Measurements from ENCODE around the gene AUTS2.
"Not testable (repeated sequence)": the region's sequence is repeated elsewhere in the genome, so short reads cannot be mapped to it uniquely, and the experiment has no call there.

AUTS2 gene

GRCh38 chr7:70356787-70357328, 758.6 kb downstream of the AUTS2 start:
- Histone ChIP-seq H3K79me2 (ENCODE audit: control insufficient read depth, insufficient read depth, low read length) (no peaks in the 10 kb centered on the region), H4K8ac (ENCODE audit: low read depth, low read length) (no peak overlapping the region)

GRCh38 chr7:70360557-70360956, 762.3 kb downstream of the AUTS2 start:
- Histone ChIP-seq H4K8ac (ENCODE audit: low read depth, low read length) (no peak overlapping the region), H3K36me3 (ENCODE audit: control insufficient read depth, insufficient read depth, low read length) (no peaks in the 10 kb centered on the region), H3K79me2 (ENCODE audit: control insufficient read depth, insufficient read depth, low read length) (no peaks in the 10 kb centered on the region), H3K23ac (ENCODE audit: low read length) (no peak overlapping the region), H3K27me3 (ENCODE audit: insufficient read depth, low read length, poor library complexity) (no peaks in the 10 kb centered on the region), H3K4ac (ENCODE audit: low read depth, low read length) (no peak overlapping the region), H2AK5ac (ENCODE audit: low read length) (no peak overlapping the region), H3K56ac (ENCODE audit: low read length) (no peak overlapping the region), H2BK15ac (replicated peaks; ENCODE audit: low read depth) (no peak overlapping the region), H4K5ac (ENCODE audit: low read length) (no peak overlapping the region), H3K4me2 (ENCODE audit: low read length) (no peak overlapping the region), H3K4me1 (ENCODE audit: control insufficient read depth, low read depth, low read length) (no peaks in the 10 kb centered on the region), H3K27ac (ENCODE audit: low read depth, low read length) (no peak overlapping the region), H2BK5ac (ENCODE audit: low read length) (no peak overlapping the region), H3K79me1 (ENCODE audit: low read length) (no peaks in the 10 kb centered on the region), H3K4me3 (ENCODE audit: low read length) (no peak overlapping the region), H3K9ac (ENCODE audit: low read length) (no peak overlapping the region), H2BK120ac (ENCODE audit: low read depth, low read length) (no peak overlapping the region), H3K18ac (ENCODE audit: low read length) (no peak overlapping the region)
- WGBS (ENCODE audit: extremely low coverage, insufficient coverage, low lambda C conversion rate), result no CpG with 5 or more reads among the region's 4 CpGs
- no peak for DNase-seq

More at GRCh38 chr7:70356787-70357328, 758.6 kb downstream of the AUTS2 start:
- no peak overlapping the region for H3K4me2 ChIP-seq (ENCODE audit: low read length)
- H3K4me1 ChIP-seq (ENCODE audit: control insufficient read depth, low read depth, low read length), result no peaks in the 10 kb centered on the region
- no peak overlapping the region for H2BK5ac ChIP-seq (ENCODE audit: low read length)
- no peak overlapping the region for H3K56ac ChIP-seq (ENCODE audit: low read length)
- no peak overlapping the region for H2BK15ac ChIP-seq (replicated peaks; ENCODE audit: low read depth)
- WGBS (ENCODE audit: extremely low coverage, insufficient coverage, low lambda C conversion rate), result no CpG with 5 or more reads among the region's 5 CpGs
- H2BK120ac ChIP-seq (ENCODE audit: low read depth, low read length), result no peak overlapping the region
- no peak overlapping the region for H3K18ac ChIP-seq (ENCODE audit: low read length)
- H3K4ac ChIP-seq (ENCODE audit: low read depth, low read length), result no peak overlapping the region
- no peak overlapping the region for H3K23ac ChIP-seq (ENCODE audit: low read length)
- H3K79me1 ChIP-seq (ENCODE audit: low read length), result no peaks in the 10 kb centered on the region
- no peak overlapping the region for H3K4me3 ChIP-seq (ENCODE audit: low read length)
- no peaks in the 10 kb centered on the region for H3K36me3 ChIP-seq (ENCODE audit: control insufficient read depth, insufficient read depth, low read length)
- no peak for DNase-seq
- H3K27ac ChIP-seq (ENCODE audit: low read depth, low read length), result no peak overlapping the region
- no peak overlapping the region for H4K5ac ChIP-seq (ENCODE audit: low read length)
- H3K9ac ChIP-seq (ENCODE audit: low read length), result no peak overlapping the region
- no peaks in the 10 kb centered on the region for H3K27me3 ChIP-seq (ENCODE audit: insufficient read depth, low read length, poor library complexity)
- H2AK5ac ChIP-seq (ENCODE audit: low read length), result no peak overlapping the region

GRCh38 chr7:70361821-70362220, 763.5 kb downstream of the AUTS2 start:
- H2BK120ac ChIP-seq (ENCODE audit: low read depth, low read length), result no peak overlapping the region
- no peak overlapping the region for H2BK5ac ChIP-seq (ENCODE audit: low read length)
- no peak overlapping the region for H3K27ac ChIP-seq (ENCODE audit: low read depth, low read length)
- no peak overlapping the region for H4K8ac ChIP-seq (ENCODE audit: low read depth, low read length)
- H3K79me2 ChIP-seq (ENCODE audit: control insufficient read depth, insufficient read depth, low read length), result no peaks in the 10 kb centered on the region
- no peaks in the 10 kb centered on the region for H3K79me1 ChIP-seq (ENCODE audit: low read length)
- H3K27me3 ChIP-seq (ENCODE audit: insufficient read depth, low read length, poor library complexity), result no peaks in the 10 kb centered on the region
- no peaks in the 10 kb centered on the region for H3K4me1 ChIP-seq (ENCODE audit: control insufficient read depth, low read depth, low read length)
- H3K23ac ChIP-seq (ENCODE audit: low read length), result no peak overlapping the region
- no peak overlapping the region for H3K9ac ChIP-seq (ENCODE audit: low read length)
- H3K56ac ChIP-seq (ENCODE audit: low read length), result no peak overlapping the region
- no peak overlapping the region for H3K4me2 ChIP-seq (ENCODE audit: low read length)
- no peak overlapping the region for H4K5ac ChIP-seq (ENCODE audit: low read length)
- no peak overlapping the region for H2AK5ac ChIP-seq (ENCODE audit: low read length)
- DNase-seq, result no peak
- H2BK15ac ChIP-seq (replicated peaks; ENCODE audit: low read depth), result no peak overlapping the region
- WGBS (ENCODE audit: extremely low coverage, insufficient coverage, low lambda C conversion rate), result no CpG with 5 or more reads among the region's 1 CpG
- no peak overlapping the region for H3K18ac ChIP-seq (ENCODE audit: low read length)
- H3K4ac ChIP-seq (ENCODE audit: low read depth, low read length), result no peak overlapping the region
- no peak overlapping the region for H3K4me3 ChIP-seq (ENCODE audit: low read length)
- no peaks in the 10 kb centered on the region for H3K36me3 ChIP-seq (ENCODE audit: control insufficient read depth, insufficient read depth, low read length)

- not testable (repeated sequence) for H4K5ac ChIP-seq (ENCODE audit: low read length); H3K4ac ChIP-seq (ENCODE audit: low read depth, low read length); H2BK15ac ChIP-seq (replicated peaks; ENCODE audit: low read depth); H3K27ac ChIP-seq (ENCODE audit: low read depth, low read length); H3K79me1 ChIP-seq (ENCODE audit: low read length); H3K4me2 ChIP-seq (ENCODE audit: low read length); H3K36me3 ChIP-seq (ENCODE audit: control insufficient read depth, insufficient read depth, low read length); H3K27me3 ChIP-seq (ENCODE audit: insufficient read depth, low read length, poor library complexity); H3K9ac ChIP-seq (ENCODE audit: low read length); H2BK5ac ChIP-seq (ENCODE audit: low read length); H3K4me1 ChIP-seq (ENCODE audit: control insufficient read depth, low read depth, low read length); DNase-seq; H3K23ac ChIP-seq (ENCODE audit: low read length); H3K56ac ChIP-seq (ENCODE audit: low read length); H3K4me3 ChIP-seq (ENCODE audit: low read length); H2BK120ac ChIP-seq (ENCODE audit: low read depth, low read length); H4K8ac ChIP-seq (ENCODE audit: low read depth, low read length); H3K79me2 ChIP-seq (ENCODE audit: control insufficient read depth, insufficient read depth, low read length); H2AK5ac ChIP-seq (ENCODE audit: low read length); H3K18ac ChIP-seq (ENCODE audit: low read length)
- WGBS (ENCODE audit: extremely low coverage, insufficient coverage, low lambda C conversion rate), result no CpG with 5 or more reads among the region's 3 CpGs
Observed at GRCh38 chr7:70364393-70364792, 766.1 kb downstream of the AUTS2 start.

- no peak overlapping the region for H3K18ac ChIP-seq (ENCODE audit: low read length)
- H2BK15ac ChIP-seq (replicated peaks; ENCODE audit: low read depth), result no peak overlapping the region
- no peaks in the 10 kb centered on the region for H3K27me3 ChIP-seq (ENCODE audit: insufficient read depth, low read length, poor library complexity)
- no peak overlapping the region for H4K8ac ChIP-seq (ENCODE audit: low read depth, low read length)
- H4K5ac ChIP-seq (ENCODE audit: low read length), result no peak overlapping the region
- no peak overlapping the region for H3K56ac ChIP-seq (ENCODE audit: low read length)
- H3K79me1 ChIP-seq (ENCODE audit: low read length), result no peaks in the 10 kb centered on the region
- WGBS (ENCODE audit: extremely low coverage, insufficient coverage, low lambda C conversion rate), result no CpG with 5 or more reads among the region's 1 CpG
- H3K23ac ChIP-seq (ENCODE audit: low read length), result no peak overlapping the region
- H2AK5ac ChIP-seq (ENCODE audit: low read length), result no peak overlapping the region
- H2BK5ac ChIP-seq (ENCODE audit: low read length), result no peak overlapping the region
- DNase-seq, result no peak
- no peak overlapping the region for H3K4ac ChIP-seq (ENCODE audit: low read depth, low read length)
- H3K4me1 ChIP-seq (ENCODE audit: control insufficient read depth, low read depth, low read length), result no peaks in the 10 kb centered on the region
- no peaks in the 10 kb centered on the region for H3K36me3 ChIP-seq (ENCODE audit: control insufficient read depth, insufficient read depth, low read length)
- no peak overlapping the region for H3K27ac ChIP-seq (ENCODE audit: low read depth, low read length)
- no peak overlapping the region for H3K9ac ChIP-seq (ENCODE audit: low read length)
- H2BK120ac ChIP-seq (ENCODE audit: low read depth, low read length), result no peak overlapping the region
- H3K79me2 ChIP-seq (ENCODE audit: control insufficient read depth, insufficient read depth, low read length), result no peaks in the 10 kb centered on the region
- no peak overlapping the region for H3K4me2 ChIP-seq (ENCODE audit: low read length)
- no peak overlapping the region for H3K4me3 ChIP-seq (ENCODE audit: low read length)
Observed at GRCh38 chr7:70371652-70372051, 773.4 kb downstream of the AUTS2 start.

- H3K4me1 ChIP-seq (ENCODE audit: control insufficient read depth, low read depth, low read length), result no peaks in the 10 kb centered on the region
- H3K4me2 ChIP-seq (ENCODE audit: low read length), result no peak overlapping the region
- H3K27ac ChIP-seq (ENCODE audit: low read depth, low read length), result no peak overlapping the region
- H3K79me2 ChIP-seq (ENCODE audit: control insufficient read depth, insufficient read depth, low read length), result no peaks in the 10 kb centered on the region
- H2BK15ac ChIP-seq (replicated peaks; ENCODE audit: low read depth), result no peak overlapping the region
- H3K9ac ChIP-seq (ENCODE audit: low read length), result no peak overlapping the region
- H2AK5ac ChIP-seq (ENCODE audit: low read length), result no peak overlapping the region
- H2BK5ac ChIP-seq (ENCODE audit: low read length), result no peak overlapping the region
- DNase-seq, result peak; percentile 33
- H4K8ac ChIP-seq (ENCODE audit: low read depth, low read length), result no peak overlapping the region
- no peaks in the 10 kb centered on the region for H3K79me1 ChIP-seq (ENCODE audit: low read length)
- no peak overlapping the region for H3K4me3 ChIP-seq (ENCODE audit: low read length)
- H2BK120ac ChIP-seq (ENCODE audit: low read depth, low read length), result no peak overlapping the region
- no peak overlapping the region for H3K56ac ChIP-seq (ENCODE audit: low read length)
- no CpG with 5 or more reads among the region's 6 CpGs for WGBS (ENCODE audit: extremely low coverage, insufficient coverage, low lambda C conversion rate)
- H3K36me3 ChIP-seq (ENCODE audit: control insufficient read depth, insufficient read depth, low read length), result no peaks in the 10 kb centered on the region
- H3K4ac ChIP-seq (ENCODE audit: low read depth, low read length), result no peak overlapping the region
- H3K23ac ChIP-seq (ENCODE audit: low read length), result no peak overlapping the region
- H3K27me3 ChIP-seq (ENCODE audit: insufficient read depth, low read length, poor library complexity), result no peaks in the 10 kb centered on the region
- no peak overlapping the region for H3K18ac ChIP-seq (ENCODE audit: low read length)
- H4K5ac ChIP-seq (ENCODE audit: low read length), result no peak overlapping the region
Observed at GRCh38 chr7:70372768-70373515, 774.7 kb downstream of the AUTS2 start.

Data from mesendoderm (in vitro differentiated cells).